HCEC 1CT (cell line): Measurements from ENCODE around the gene ATP6V0D1.

Experiments
- DNase-seq: peaks from one replicate; pipeline ENCODE4 v3.0.0-alpha.2; 2017

ATP6V0D1 gene

GRCh38 chr16:67443265-67443664 is 37.7 kb downstream of the ATP6V0D1 start:
- DNase-seq: no peak

- DNase-seq: no peak
Measured at GRCh38 chr16:67442581-67443255, 38.2 kb downstream of the ATP6V0D1 start.

DNA sequence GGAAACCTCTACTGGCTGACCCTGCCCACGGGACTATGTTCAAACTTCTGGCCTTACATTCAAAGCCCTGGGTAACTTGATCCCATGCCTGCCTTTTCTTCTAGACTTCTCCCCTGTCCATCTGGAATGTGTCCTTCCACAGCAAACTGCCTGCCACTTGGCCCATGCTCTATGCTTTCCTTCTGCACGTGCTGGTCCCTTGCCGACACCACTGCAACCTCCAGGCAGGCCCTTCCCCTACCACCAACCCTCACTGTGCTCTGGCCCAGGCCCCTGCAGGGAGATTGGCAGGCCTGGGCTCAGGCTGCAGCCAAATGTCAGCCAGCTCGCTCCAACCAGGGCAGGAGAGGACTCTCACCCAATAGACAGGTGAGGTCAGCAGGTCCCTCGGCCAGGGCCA is 39.0 kb downstream of the ATP6V0D1 start:
- no peak for DNase-seq

DNA sequence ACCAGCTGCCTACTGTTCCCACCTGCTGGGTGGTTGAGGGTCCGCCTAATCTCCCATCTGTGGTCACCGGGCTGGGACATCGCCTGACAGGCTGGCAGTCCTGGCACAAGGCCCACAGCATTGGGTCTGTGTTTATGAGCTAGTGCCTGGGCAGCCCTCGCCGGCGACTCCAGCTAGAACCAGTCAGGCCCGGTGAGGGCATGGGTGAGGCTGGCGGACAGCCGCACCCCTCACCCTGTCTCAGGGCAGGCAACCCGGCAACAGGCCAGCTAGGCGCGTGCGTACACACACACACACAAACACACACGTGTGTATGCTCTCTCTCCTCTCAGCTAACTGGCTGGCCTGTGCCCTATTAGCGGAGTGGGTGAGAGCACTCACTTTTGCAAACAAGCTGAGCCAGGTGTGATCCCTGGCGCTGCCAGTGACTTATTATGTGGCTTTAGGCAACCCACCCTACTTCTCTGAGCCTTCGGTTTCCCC is 39.6 kb downstream of the ATP6V0D1 start:
- DNase-seq: no peak

- DNase-seq: no peak
Measured at GRCh38 chr16:67438824-67439393, 42.0 kb downstream of the ATP6V0D1 start.

DNA sequence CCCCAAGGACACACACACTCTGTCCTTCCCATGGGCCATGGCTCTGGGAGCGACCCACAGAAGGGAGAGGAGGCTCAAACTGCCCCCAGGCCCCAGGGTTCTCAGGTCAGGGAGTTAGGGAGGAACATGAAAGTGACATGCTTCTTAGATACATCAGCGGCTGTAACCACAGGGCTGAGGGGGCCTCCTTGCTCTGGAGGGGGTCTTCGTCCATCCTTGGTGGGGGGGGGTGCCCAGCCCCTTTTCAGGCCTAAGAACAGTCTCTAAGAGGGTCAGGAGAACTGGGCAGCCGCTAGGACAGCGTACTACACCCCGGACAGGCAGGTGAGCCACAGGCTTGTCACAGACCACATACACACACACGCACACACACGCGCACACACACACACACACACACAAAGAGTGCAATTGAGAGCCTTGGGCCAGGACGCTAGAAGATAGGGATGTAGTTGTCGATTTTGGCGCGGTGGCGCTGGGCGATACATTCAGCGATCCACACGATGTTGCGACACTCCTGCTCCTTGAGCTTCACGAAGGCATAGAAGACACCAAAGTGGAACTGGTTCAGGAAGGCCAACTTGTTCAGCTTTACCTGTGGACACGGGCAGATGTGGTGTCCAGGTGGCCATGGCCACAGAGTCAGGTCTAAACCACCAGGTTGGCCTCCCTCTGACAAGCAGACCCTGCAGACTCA is 42.7 kb downstream of the ATP6V0D1 start:
- no peak for DNase-seq

- no peak for DNase-seq
Measured at GRCh38 chr16:67437513-67437912, 43.4 kb downstream of the ATP6V0D1 start.

- no peak for DNase-seq
Measured at GRCh38 chr16:67436640-67437193, 44.2 kb downstream of the ATP6V0D1 start.

GRCh38 chr16:67435758-67436164 is 45.2 kb downstream of the ATP6V0D1 start:
- DNase-seq: no peak

- DNase-seq: no peak
Measured at GRCh38 chr16:67433131-67433719, 47.7 kb downstream of the ATP6V0D1 start.

DNA sequence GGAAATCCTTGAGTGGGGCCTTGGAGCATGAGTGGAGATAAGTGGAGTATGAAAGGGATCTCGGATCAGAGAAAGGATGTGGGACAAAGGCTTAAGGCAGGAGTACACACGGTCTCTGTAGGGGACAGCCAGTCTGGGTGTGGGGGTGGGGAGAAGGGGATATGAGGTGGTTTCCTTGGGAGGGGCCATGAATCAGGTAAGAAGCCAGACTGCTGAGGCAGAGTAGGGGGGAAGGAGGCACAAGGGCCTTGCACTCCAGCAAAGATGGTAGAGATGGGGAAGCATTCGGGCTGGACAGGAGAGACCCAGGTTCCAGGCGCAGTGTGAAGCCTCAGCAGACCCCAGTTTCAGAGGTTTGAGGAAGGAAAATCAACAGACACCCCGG is 48.5 kb downstream of the ATP6V0D1 start:
- DNase-seq: no peak

GRCh38 chr16:67431775-67432505 is 49.0 kb downstream of the ATP6V0D1 start:
- DNase-seq: no peak

- DNase-seq: peak; percentile 36
Measured at GRCh38 chr16:67430977-67431774, 49.8 kb downstream of the ATP6V0D1 start, which contains the start of gene HSD11B2. TSS of gene HSD11B2 (plus strand) at chr16:67431121. CDS start at chr16:67431249, 128 bp downstream.

GRCh38 chr16:67430504-67430976 is 50.4 kb downstream of the ATP6V0D1 start:
- no peak for DNase-seq

- DNase-seq: no peak
Measured at GRCh38 chr16:67429799-67430503, 51.0 kb downstream of the ATP6V0D1 start.

DNA sequence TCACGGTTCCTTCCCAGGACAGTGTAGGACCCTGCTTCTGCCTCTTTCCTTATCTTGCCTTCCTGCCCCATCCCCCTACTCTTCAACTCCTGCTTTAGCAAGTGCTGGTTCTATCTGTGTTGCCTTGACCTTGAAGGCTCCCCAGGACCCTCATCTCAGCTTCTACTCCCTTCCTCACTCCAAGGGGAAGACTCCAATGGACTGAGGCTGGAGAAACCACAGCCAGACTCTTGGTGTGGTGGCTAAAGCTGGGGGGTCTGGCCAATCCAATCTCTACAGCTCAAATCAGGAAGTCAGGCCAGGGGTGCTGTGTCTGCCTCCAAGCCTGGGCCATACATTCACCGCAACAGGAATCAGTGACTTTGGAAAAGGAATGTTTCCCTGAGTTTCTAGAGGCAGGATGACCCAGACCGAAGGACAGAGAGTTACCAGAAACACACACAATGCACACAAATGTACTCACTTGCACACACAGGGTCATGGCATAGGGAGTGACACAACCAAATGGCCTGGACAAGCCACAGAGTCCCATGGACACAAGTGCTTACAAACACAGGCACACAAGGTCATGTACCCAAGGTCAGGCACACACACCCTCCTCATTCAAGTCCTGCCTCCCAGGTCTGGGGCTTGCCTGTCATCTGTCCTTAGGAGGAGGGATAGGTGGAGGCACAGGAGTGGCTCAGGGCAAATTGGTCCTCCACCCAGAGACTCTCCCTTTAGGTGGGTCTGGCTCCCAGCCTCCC is 51.7 kb downstream of the ATP6V0D1 start:
- DNase-seq: no peak

- peak; percentile 29 for DNase-seq
Measured at GRCh38 chr16:67428146-67428731, 52.7 kb downstream of the ATP6V0D1 start.

DNA sequence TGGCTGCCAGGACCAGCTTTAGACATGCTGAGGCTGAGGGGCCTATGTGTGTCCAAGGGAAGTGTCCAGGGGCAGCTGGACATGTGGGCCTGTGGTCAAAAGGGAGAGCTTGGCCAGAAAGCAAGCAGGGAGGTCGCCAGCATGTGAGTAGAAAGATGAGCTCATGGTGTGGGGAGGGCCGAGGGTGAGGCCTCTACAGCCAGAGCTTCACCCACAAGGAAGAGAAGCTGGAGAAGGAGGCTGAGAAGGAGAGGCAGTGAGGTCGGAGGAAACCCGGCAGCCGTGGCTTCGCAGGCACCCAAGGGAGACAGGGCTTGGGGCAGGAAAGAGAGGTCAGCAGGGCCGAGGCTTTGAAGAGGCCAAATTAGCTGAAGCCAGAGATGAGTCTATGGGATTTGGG is 54.0 kb downstream of the ATP6V0D1 start:
- DNase-seq: no peak

DNA sequence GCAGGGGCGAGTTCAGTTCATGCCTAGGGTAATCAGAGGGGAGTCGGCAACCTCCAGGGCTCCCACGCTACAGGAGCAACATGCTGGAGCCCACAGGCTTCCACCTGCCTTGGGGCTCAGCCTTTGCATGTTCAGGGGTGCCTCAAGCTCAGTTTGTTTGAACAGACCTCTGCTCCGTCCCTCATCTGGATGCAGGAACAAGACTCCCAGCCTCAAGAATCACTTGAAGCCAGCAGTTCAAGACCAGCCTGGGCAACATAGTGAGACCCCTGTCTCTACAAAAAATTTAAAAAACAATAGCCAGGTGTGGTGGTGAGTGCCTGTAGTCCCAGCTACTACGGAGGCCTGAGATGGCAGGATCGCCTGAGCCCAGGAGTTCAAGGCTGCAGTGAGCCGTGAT is 54.9 kb downstream of the ATP6V0D1 start:
- DNase-seq: no peak

GRCh38 chr16:67425580-67425979 is 55.4 kb downstream of the ATP6V0D1 start:
- DNase-seq: no peak
